Breast epithelium (tissue), 4 donors: ENCODE data around the gene PHF21B. TPM values are rescaled to one million over a fixed set of nuclear protein-coding genes. Genes with fewer than 3 reads are reported as not detected.

ENCODE experiments used
- DNase-seq, 2 donors: peaks; one replicate each; pipeline ENCODE4 v3.0.0-alpha.2; 2019; ENCODE audit warnings: low spot score in 2 of 2
- H3K27ac ChIP-seq, 2 donors: fragments of 200-600 bp; sonication (generic) in 1 of 2; one replicate each; pipeline ENCODE4 v1.5.1; 2016 to 2019; ENCODE audit warnings: mild to moderate bottlenecking in 1 of 2
- H3K27me3 ChIP-seq, 2 donors: fragments of 200-600 bp; sonication (generic) in 1 of 2; one replicate each; pipeline versions ENCODE4 v1.5.1 to v1.6.0; 2017 to 2019; ENCODE audit warnings: control low read depth in 1 of 2, mild to moderate bottlenecking in 1 of 2
- H3K36me3 ChIP-seq: fragments of 200-600 bp; one replicate; pipeline ENCODE4 v1.5.1; 2019
- H3K4me1 ChIP-seq, 2 donors: fragments of 200-600 bp; sonication (generic); one replicate each; pipeline ENCODE4 v1.5.1; 2016 to 2019; ENCODE audit warnings: control low read depth in 1 of 2
- H3K4me3 ChIP-seq, 3 donors: fragments of 200-600 bp; sonication (generic); 1 replicate in 2 of 3; 2 replicates in 1 of 3; pipeline ENCODE4 v1.5.1; 2016 to 2019; ENCODE audit warnings: mild to moderate bottlenecking in 3 of 3, moderate library complexity in 2 of 3
- H3K9me3 ChIP-seq, 2 donors: fragments of 200-600 bp; sonication (generic) in 1 of 2; one replicate each; pipeline ENCODE4 v1.5.1; 2016 to 2019; ENCODE audit warnings: control low read depth in 1 of 2
- POLR2A ChIP-seq: fragments of 450-650 bp; IDR thresholded peaks from one replicate; pipeline ENCODE4 v1.6.1; 2016; ENCODE audit warnings: antibody characterized with exemption, mild to moderate bottlenecking, moderate library complexity
- POLR2AphosphoS5 ChIP-seq, 3 donors: sonication (generic); formaldehyde crosslinking; IDR thresholded peaks; one replicate each; pipeline ENCODE4 v1.6.1; 2017; ENCODE audit warnings: antibody characterized with exemption in 3 of 3
- intact Hi-C: fragments of 100-400 bp; cut with DNase I; formaldehyde crosslinking; loops from one replicate; pipeline ENCODE4 v1.15.1; 2023; ENCODE audit warnings: low total_unique reads
- total RNA-seq, 3 donors: library from RNA; depleted of rRNA; stranded (reverse); fragments of >200 nt; gene quantifications; one replicate each; pipeline ENCODE4 v1.1.0, GENCODE V29; 2016
- TF ChIP-seq, protein P1 (sequence below), 3 donors: fragments of 450-650 bp; IDR thresholded peaks; one replicate each; pipeline ENCODE4 v1.5.1; 2016 to 2017; ENCODE audit warnings: antibody characterized with exemption in 3 of 3, mild to moderate bottlenecking in 3 of 3, moderate library complexity in 3 of 3

PHF21B gene
- total RNA-seq, 3 donors from 2014 or later, result 3.6 to 4.1 TPM; not detected in 1

DNA sequence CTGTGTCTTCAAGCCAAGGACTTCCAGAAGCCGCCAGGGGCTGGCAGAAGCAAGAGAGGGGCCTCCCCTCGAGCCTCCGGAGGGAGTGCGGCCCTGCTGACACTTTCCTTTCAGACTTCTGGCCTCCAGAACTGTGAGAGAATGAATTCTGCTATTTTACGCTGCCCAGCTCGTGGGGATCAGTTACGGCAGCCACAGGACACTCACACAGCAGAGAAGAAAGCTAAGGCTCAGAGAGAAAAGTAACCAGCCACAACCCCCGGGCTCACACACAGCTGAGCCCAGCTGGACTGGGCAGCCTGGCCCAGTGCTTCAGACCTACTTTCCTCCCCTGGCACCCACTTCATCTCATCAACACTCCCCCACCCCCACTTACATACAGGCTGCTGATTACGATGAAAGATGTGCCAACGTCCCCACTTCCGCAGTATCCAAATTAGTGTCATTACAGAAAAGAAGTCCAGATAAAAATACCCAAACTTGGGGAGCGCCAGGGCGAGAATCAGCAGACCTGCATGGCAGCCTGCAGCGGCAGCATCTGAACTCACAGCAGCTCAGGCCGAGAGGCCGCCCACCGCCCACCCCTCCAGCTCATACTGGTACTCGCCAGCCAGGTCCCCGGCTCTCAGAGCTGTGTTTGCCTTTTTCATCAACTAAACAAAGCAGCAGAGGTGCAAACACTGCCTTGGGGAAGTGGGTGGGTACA lies 15.3 kb downstream of the PHF21B start:
- H3K27me3 ChIP-seq, result no peaks in the 10 kb centered on the region
- no peak overlapping the region for H3K4me3 ChIP-seq

DNA sequence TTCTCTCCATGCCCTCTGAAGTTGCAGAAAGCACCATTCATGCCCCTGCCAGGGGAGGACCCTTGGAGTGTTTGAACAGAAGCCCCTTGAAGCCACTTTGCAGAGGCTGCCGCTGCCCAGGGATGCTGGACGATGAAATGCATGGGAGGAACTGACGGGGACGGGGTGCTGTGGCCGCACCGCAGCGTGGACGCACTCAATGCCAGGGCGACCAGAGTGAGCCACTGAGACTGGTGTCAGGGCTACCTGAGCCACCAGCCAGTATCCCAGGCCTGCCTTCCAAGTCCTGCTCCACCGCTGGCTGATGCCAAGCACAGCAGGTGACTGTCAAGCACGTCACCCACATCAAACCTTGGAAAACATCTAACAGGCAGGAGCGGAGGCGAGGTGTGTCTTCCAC lies 17.6 kb downstream of the PHF21B start:
- Histone ChIP-seq H3K4me3 (no peak overlapping the region), H3K27me3 (no peaks in the 10 kb centered on the region), H3K9me3 (no peaks in the 10 kb centered on the region), H3K27ac (no peak overlapping the region), H3K4me1 (no peaks in the 10 kb centered on the region), H3K36me3 (no peaks in the 10 kb centered on the region)
- DNase-seq, result no peak
- TF ChIP-seq, protein P1, sequence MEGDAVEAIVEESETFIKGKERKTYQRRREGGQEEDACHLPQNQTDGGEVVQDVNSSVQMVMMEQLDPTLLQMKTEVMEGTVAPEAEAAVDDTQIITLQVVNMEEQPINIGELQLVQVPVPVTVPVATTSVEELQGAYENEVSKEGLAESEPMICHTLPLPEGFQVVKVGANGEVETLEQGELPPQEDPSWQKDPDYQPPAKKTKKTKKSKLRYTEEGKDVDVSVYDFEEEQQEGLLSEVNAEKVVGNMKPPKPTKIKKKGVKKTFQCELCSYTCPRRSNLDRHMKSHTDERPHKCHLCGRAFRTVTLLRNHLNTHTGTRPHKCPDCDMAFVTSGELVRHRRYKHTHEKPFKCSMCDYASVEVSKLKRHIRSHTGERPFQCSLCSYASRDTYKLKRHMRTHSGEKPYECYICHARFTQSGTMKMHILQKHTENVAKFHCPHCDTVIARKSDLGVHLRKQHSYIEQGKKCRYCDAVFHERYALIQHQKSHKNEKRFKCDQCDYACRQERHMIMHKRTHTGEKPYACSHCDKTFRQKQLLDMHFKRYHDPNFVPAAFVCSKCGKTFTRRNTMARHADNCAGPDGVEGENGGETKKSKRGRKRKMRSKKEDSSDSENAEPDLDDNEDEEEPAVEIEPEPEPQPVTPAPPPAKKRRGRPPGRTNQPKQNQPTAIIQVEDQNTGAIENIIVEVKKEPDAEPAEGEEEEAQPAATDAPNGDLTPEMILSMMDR (IDR thresholded peaks at IDR 0.05), result no peak
- TF ChIP-seq POLR2A (no peak), POLR2AphosphoS5 (IDR thresholded peaks at IDR 0.05) (no peak)
- intact Hi-C loops, result no loop called here

More for the DNA sequence above, 15.3 kb downstream of the PHF21B start:
- no peaks in the 10 kb centered on the region for H3K9me3 ChIP-seq
- DNase-seq, result no peak
- TF ChIP-seq, protein P1 (IDR thresholded peaks at IDR 0.05), result no peak
- TF ChIP-seq POLR2AphosphoS5 (IDR thresholded peaks at IDR 0.05) (no peak), POLR2A (no peak)
- no peak overlapping the region for H3K27ac ChIP-seq
- no peaks in the 10 kb centered on the region for H3K36me3 ChIP-seq
- intact Hi-C loops, result no loop called here
- H3K4me1 ChIP-seq, result no peaks in the 10 kb centered on the region

DNA sequence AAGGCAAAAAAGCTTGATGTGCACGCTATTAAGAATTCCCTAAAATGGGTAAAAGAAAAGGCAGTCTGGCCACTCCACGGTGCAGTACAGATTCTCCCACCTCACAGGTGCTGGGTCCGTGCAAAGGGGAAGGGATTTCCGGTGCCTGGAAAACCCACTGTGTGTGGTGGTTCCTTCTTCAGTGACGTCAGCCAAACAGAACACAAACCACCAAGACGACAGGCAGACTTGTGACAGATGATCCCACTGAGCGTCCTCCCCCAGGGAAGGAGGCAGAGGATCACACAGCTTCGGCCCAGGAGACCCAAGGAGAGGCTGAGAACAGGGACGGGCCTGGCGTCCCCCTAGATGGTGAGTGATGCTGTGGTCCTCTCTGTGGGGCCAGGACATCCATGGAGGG lies 18.6 kb downstream of the PHF21B start:
- intact Hi-C loops, result no loop called here
- DNase-seq, result no peak
- Histone ChIP-seq H3K9me3 (no peaks in the 10 kb centered on the region), H3K4me1 (no peaks in the 10 kb centered on the region), H3K27ac (no peak overlapping the region), H3K4me3 (no peak overlapping the region), H3K27me3 (no peaks in the 10 kb centered on the region), H3K36me3 (no peaks in the 10 kb centered on the region)
- TF ChIP-seq POLR2AphosphoS5 (IDR thresholded peaks at IDR 0.05) (no peak), POLR2A (no peak)
- TF ChIP-seq, protein P1 (IDR thresholded peaks at IDR 0.05), result no peak

DNA sequence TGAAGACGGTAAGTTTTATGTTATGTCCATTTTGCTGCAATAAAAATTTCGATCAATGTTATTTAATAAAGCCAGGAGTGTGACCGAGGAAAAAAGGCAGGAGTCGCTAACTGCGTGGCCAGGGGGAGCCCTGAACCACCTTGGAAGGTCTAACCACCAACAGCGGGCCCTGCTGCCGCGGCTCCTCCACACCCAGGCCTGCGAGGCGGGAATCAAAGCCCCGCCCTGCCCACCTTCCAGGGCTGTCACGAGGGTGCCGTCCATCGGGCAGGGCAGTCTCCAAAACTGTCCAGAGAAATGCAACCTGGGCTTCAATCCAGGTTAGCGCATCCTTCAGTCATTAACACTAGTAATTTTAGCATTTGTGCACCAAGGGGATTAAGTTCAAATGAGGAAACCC lies 19.0 kb downstream of the PHF21B start:
- intact Hi-C loops, result no loop called here
- no peaks in the 10 kb centered on the region for H3K9me3 ChIP-seq
- TF ChIP-seq, protein P1 (IDR thresholded peaks at IDR 0.05), result no peak
- TF ChIP-seq POLR2A (no peak), POLR2AphosphoS5 (IDR thresholded peaks at IDR 0.05) (no peak)
- no peak for DNase-seq
- no peaks in the 10 kb centered on the region for H3K27me3 ChIP-seq
- no peak overlapping the region for H3K4me3 ChIP-seq
- H3K4me1 ChIP-seq, result no peaks in the 10 kb centered on the region
- no peaks in the 10 kb centered on the region for H3K36me3 ChIP-seq
- no peak overlapping the region for H3K27ac ChIP-seq

DNA sequence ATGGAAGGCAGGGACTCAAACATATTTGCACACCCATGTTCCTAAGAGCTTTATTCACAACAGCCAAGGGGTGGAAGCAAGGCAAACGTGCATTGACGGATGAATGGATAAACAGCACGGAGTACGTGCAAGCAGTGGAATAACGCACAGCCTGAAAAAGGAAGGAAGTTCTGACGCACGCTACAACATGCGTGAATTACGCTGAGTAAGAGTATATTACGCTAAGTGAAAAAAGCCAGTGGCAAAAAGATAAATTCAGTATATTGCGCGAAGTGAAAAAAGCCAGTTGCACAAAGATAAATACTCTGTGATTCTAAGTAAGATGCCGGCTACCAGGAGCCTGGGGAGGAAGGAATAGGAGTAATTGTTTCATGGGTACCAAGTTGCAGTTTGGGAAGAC lies 19.5 kb downstream of the PHF21B start:
- intact Hi-C loops, result no loop called here
- H3K27me3 ChIP-seq, result no peaks in the 10 kb centered on the region
- DNase-seq, result no peak
- H3K36me3 ChIP-seq, result no peaks in the 10 kb centered on the region
- no peaks in the 10 kb centered on the region for H3K9me3 ChIP-seq
- H3K27ac ChIP-seq, result no peak overlapping the region
- H3K4me1 ChIP-seq, result no peaks in the 10 kb centered on the region
- H3K4me3 ChIP-seq, result no peak overlapping the region
- no peak for TF ChIP-seq POLR2A
- TF ChIP-seq POLR2AphosphoS5 (IDR thresholded peaks at IDR 0.05), result no peak
- TF ChIP-seq, protein P1 (IDR thresholded peaks at IDR 0.05), result no peak
